Loucy (cell line): ENCODE measurements around the gene SKAP2.

Experiments
- H2AFZ ChIP-seq: fragments of 200-600 bp; sonication (generic); 2 replicates; pipeline ENCODE4 v1.6.0; 2016; ENCODE audit warnings: antibody characterized with exemption, mild to moderate bottlenecking, low read length, moderate library complexity
- H3F3A ChIP-seq: fragments of 200-600 bp; 2 replicates; pipeline ENCODE4 v1.6.0; 2016; ENCODE audit warnings: antibody characterized with exemption, low read depth, mild to moderate bottlenecking
- H3K27me3 ChIP-seq: fragments of 200-600 bp; sonication (generic); 2 replicates; pipeline ENCODE4 v1.6.1; 2014; ENCODE audit warnings: low read length, mild to moderate bottlenecking; ENCODE audit not compliant: insufficient read depth, poor library complexity, severe bottlenecking
- H3K36me3 ChIP-seq: fragments of 200-600 bp; sonication (generic); 2 replicates; pipeline ENCODE4 v1.6.1; 2016; ENCODE audit warnings: low read length; ENCODE audit not compliant: insufficient read depth
- H3K4me1 ChIP-seq: fragments of 200-600 bp; sonication (generic); 2 replicates; pipeline ENCODE4 v1.5.1; 2014; ENCODE audit warnings: low read length, mild to moderate bottlenecking; ENCODE audit not compliant: insufficient read depth, poor library complexity, severe bottlenecking
- H3K4me2 ChIP-seq: fragments of 200-600 bp; sonication (generic); 2 replicates; pipeline ENCODE4 v1.6.0; 2014; ENCODE audit warnings: antibody characterized with exemption, low read length, low read depth, mild to moderate bottlenecking; ENCODE audit not compliant: poor library complexity, severe bottlenecking
- H3K4me3 ChIP-seq: fragments of 200-600 bp; sonication (generic); 2 replicates; pipeline ENCODE4 v1.5.1; 2014; ENCODE audit warnings: low read length, mild to moderate bottlenecking, mixed read lengths; ENCODE audit not compliant: poor library complexity, severe bottlenecking
- H3K79me2 ChIP-seq: fragments of 200-600 bp; sonication (generic); 2 replicates; pipeline ENCODE4 v1.6.1; 2014; ENCODE audit warnings: low read length; ENCODE audit not compliant: insufficient read depth
- H3K9ac ChIP-seq: fragments of 200-600 bp; sonication (generic); 2 replicates; pipeline ENCODE4 v1.6.0; 2014; ENCODE audit warnings: mild to moderate bottlenecking, low read depth, low read length, moderate library complexity; ENCODE audit not compliant: poor library complexity, severe bottlenecking
- H3K9me2 ChIP-seq: fragments of 200-600 bp; sonication (generic); replicated peaks from 2 replicates; pipeline ENCODE4 v1.6.1; 2016; ENCODE audit warnings: low read depth, low read length, mixed read lengths
- H3K9me3 ChIP-seq: fragments of 200-600 bp; sonication (generic); 2 replicates; pipeline ENCODE4 v1.6.1; 2014; ENCODE audit warnings: mild to moderate bottlenecking, antibody characterized with exemption, low read length, low read depth; ENCODE audit not compliant: insufficient read depth
- H4K20me1 ChIP-seq: fragments of 200-600 bp; sonication (generic); 2 replicates; pipeline ENCODE4 v1.6.0; 2014; ENCODE audit warnings: antibody characterized with exemption, low read length, mild to moderate bottlenecking; ENCODE audit not compliant: insufficient read depth, poor library complexity, severe bottlenecking
- EZH2phosphoT487 ChIP-seq: fragments of 200-600 bp; IDR thresholded peaks from 2 replicates; pipeline ENCODE4 v1.6.1; 2018; ENCODE audit warnings: antibody characterized with exemption, mild to moderate bottlenecking, moderate library complexity, borderline replicate concordance
- TF ChIP-seq, protein P1 (sequence below): fragments of 200-600 bp; sonication (generic); conservative IDR thresholded peaks from 2 replicates; pipeline ENCODE4 v1.5.1; 2014; ENCODE audit warnings: mild to moderate bottlenecking, antibody characterized with exemption, low read length

The SKAP2 gene

DNA sequence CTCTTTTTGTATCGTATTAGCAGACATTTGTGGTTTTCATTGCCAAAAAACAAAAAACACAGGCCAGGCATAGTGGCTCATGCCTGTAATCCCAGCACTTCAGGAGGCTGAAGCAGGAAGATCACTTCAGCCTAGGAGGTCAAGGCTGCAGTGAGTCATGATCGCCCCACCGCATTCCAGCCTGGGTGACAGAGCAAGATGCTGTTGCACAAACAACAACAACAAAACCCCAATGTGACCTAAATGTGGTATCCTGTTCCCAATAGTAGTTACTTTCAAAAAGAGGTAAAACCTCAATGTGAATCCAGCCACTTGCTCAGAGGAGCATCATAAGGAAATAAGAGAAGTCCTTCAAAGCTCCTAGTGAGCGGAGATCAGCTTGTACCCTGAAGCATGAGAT, 45.8 kb upstream of the SKAP2 start:
- Histone ChIP-seq H2AFZ (no peak overlapping the region), H3K36me3 (no peaks in the 10 kb centered on the region), H3K79me2 (no peaks in the 10 kb centered on the region), H3F3A (no peaks in the 10 kb centered on the region), H3K9me2 (no peaks in the 10 kb centered on the region), H3K9ac (no peak overlapping the region), H3K27me3 (no peaks in the 10 kb centered on the region), H3K9me3 (no peaks in the 10 kb centered on the region), H3K4me3 (no peak overlapping the region), H4K20me1 (no peaks in the 10 kb centered on the region), H3K4me2 (no peak overlapping the region), H3K4me1 (no peaks in the 10 kb centered on the region)
- TF ChIP-seq, protein P1, sequence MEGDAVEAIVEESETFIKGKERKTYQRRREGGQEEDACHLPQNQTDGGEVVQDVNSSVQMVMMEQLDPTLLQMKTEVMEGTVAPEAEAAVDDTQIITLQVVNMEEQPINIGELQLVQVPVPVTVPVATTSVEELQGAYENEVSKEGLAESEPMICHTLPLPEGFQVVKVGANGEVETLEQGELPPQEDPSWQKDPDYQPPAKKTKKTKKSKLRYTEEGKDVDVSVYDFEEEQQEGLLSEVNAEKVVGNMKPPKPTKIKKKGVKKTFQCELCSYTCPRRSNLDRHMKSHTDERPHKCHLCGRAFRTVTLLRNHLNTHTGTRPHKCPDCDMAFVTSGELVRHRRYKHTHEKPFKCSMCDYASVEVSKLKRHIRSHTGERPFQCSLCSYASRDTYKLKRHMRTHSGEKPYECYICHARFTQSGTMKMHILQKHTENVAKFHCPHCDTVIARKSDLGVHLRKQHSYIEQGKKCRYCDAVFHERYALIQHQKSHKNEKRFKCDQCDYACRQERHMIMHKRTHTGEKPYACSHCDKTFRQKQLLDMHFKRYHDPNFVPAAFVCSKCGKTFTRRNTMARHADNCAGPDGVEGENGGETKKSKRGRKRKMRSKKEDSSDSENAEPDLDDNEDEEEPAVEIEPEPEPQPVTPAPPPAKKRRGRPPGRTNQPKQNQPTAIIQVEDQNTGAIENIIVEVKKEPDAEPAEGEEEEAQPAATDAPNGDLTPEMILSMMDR, result no peak
- no peak for TF ChIP-seq EZH2phosphoT487

DNA sequence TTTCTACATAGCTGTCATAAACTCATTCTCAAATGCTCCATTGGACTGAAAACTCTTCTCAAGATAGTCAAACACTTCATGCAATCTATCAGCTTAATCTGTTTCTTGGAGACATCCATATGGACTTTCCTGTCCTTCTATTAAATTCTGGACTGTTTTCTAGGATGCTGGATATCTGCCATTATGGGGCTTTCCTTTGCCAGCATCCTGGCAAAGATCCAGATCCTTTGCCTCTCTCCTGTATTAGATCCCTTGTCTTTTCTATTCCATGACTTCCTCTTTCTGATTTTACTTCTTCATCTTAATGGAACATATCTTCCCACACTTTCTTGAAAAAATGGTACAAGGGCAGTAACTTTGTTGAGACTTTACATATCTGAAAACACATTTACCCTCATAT, 35.9 kb upstream of the SKAP2 start:
- Histone ChIP-seq H3K9me2 (no peaks in the 10 kb centered on the region), H4K20me1 (no peaks in the 10 kb centered on the region), H3K9ac (no peak overlapping the region), H3K4me1 (no peaks in the 10 kb centered on the region), H3K79me2 (no peaks in the 10 kb centered on the region), H3F3A (no peaks in the 10 kb centered on the region), H3K36me3 (no peaks in the 10 kb centered on the region), H3K4me2 (no peak overlapping the region), H2AFZ (no peak overlapping the region), H3K9me3 (no peaks in the 10 kb centered on the region), H3K27me3 (no peaks in the 10 kb centered on the region), H3K4me3 (no peak overlapping the region)
- TF ChIP-seq, protein P1, result no peak
- TF ChIP-seq EZH2phosphoT487, result no peak

DNA sequence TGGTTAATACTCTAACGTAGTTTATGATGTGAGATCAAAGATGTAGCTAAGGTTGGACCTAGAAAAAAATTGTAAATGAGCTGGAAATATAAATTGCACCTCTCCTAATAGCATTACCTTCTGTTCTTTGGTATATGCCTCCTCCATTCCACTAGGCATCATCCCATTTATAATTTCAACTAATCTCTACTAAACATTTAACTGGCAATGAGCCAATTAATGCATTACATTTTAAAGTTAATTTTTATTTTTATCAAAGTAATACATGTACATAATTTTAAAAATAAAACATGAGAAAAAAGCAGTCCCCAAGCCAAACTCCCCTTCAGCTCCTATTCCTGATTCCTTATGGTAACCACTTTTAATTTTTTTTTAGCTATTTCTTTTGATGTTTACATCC, 35.1 kb upstream of the SKAP2 start:
- Histone ChIP-seq H3K9ac (no peak overlapping the region), H3K9me3 (no peaks in the 10 kb centered on the region), H3K4me3 (no peak overlapping the region), H3K36me3 (no peaks in the 10 kb centered on the region), H2AFZ (no peak overlapping the region), H4K20me1 (no peaks in the 10 kb centered on the region), H3K4me2 (no peak overlapping the region), H3K27me3 (no peaks in the 10 kb centered on the region), H3K9me2 (no peaks in the 10 kb centered on the region), H3F3A (no peaks in the 10 kb centered on the region), H3K79me2 (no peaks in the 10 kb centered on the region), H3K4me1 (no peaks in the 10 kb centered on the region)
- TF ChIP-seq, protein P1, result no peak
- no peak for TF ChIP-seq EZH2phosphoT487
